Ovary (tissue), 1 donor: ENCODE results near the gene SLC16A5.

Source experiments
- EP300 ChIP-seq: sonication (generic); formaldehyde crosslinking; IDR thresholded peaks from one replicate; pipeline ENCODE4 v1.6.1; 2017; ENCODE audit warnings: antibody characterized with exemption
- POLR2A ChIP-seq: fragments of 450-650 bp; IDR thresholded peaks from one replicate; pipeline ENCODE4 v1.6.1; 2017; ENCODE audit warnings: antibody characterized with exemption, mild to moderate bottlenecking, moderate library complexity

DNA sequence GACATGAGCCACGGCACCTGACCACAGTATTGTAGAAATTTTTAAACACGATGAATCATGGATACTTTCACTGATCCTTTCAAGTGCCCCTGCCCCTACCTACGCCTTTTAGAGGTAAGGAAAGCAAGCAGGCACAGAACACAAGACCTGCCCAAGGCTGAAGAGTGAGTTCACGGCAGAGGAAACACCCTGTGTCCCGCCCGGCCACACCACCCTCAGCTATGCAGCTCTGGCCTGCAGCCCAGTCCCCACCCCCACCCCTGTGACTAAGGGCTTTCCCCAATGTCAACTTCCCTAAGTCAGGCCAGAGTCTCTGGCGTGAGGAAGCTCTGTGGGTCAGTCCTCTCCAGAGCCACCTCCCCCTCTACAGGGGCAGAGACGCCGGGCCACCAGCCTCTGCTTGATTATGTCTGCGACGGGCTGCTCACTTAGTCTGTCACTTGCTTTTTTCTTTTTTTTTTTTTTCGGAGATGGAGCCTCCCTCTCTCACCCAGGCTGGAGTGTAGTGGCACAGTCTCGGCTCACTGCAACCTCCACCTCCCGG lies 8.4 kb downstream of the SLC16A5 start:
- TF ChIP-seq EP300 (no peak), POLR2A (no peak)
